HG03457 (cell line): Measurements from ENCODE around the gene G6PC1.
"Not testable (repeated sequence)": the region's sequence is repeated elsewhere in the genome, so short reads cannot be mapped to it uniquely, and the experiment has no call there.

Experiments used
- ATAC-seq: cut with Tn5 transposase; IDR thresholded peaks from one replicate; pipeline ENCODE4 v1.9.1; 2021; ENCODE audit warnings: moderate number of reproducible peaks; ENCODE audit not compliant: unreplicated experiment

Gene G6PC1

DNA sequence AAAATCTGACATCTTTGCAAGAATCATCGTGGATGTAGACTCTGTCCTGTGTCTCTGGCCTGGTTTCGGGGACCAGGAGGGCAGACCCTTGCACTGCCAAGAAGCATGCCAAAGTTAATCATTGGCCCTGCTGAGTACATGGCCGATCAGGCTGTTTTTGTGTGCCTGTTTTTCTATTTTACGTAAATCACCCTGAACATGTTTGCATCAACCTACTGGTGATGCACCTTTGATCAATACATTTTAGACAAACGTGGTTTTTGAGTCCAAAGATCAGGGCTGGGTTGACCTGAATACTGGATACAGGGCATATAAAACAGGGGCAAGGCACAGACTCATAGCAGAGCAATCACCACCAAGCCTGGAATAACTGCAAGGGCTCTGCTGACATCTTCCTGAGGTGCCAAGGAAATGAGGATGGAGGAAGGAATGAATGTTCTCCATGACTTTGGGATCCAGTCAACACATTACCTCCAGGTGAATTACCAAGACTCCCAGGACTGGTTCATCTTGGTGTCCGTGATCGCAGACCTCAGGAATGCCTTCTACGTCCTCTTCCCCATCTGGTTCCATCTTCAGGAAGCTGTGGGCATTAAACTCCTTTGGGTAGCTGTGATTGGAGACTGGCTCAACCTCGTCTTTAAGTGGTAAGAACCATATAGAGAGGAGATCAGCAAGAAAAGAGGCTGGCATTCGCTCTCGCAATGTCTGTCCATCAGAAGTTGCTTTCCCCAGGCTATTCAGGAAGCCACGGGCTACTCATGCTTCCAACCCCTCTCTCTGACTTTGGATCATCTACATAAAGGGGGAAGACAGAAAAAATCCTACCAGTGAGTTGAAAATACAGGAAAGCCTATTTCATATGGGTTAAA lies at the start of gene G6PC1:
G6PC1 (plus strand) TSS at position 340 of the 872 bp plus-strand sequence; CDS start at position 418, 78 bp downstream.
- ATAC-seq: no peak

GRCh38 chr17:42850954-42851353 lies 49.6 kb upstream of the G6PC1 start, which contains the start of gene AOC3:
Gene AOC3 (plus strand): TSS chr17:42851199. CDS start chr17:42851344, 145 bp downstream.
- no peak for ATAC-seq

DNA sequence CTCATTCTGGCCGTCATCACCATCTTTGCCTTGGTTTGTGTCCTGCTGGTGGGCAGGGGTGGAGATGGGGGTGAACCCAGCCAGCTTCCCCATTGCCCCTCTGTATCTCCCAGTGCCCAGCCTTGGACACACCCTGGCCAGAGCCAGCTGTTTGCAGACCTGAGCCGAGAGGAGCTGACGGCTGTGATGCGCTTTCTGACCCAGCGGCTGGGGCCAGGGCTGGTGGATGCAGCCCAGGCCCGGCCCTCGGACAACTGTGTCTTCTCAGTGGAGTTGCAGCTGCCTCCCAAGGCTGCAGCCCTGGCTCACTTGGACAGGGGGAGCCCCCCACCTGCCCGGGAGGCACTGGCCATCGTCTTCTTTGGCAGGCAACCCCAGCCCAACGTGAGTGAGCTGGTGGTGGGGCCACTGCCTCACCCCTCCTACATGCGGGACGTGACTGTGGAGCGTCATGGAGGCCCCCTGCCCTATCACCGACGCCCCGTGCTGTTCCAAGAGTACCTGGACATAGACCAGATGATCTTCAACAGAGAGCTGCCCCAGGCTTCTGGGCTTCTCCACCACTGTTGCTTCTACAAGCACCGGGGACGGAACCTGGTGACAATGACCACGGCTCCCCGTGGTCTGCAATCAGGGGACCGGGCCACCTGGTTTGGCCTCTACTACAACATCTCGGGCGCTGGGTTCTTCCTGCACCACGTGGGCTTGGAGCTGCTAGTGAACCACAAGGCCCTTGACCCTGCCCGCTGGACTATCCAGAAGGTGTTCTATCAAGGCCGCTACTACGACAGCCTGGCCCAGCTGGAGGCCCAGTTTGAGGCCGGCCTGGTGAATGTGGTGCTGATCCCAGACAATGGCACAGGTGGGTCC lies 49.0 kb upstream of the G6PC1 start:
- ATAC-seq: not testable (repeated sequence)

GRCh38 chr17:42852351-42852750 lies 48.2 kb upstream of the G6PC1 start:
- ATAC-seq: no peak

DNA sequence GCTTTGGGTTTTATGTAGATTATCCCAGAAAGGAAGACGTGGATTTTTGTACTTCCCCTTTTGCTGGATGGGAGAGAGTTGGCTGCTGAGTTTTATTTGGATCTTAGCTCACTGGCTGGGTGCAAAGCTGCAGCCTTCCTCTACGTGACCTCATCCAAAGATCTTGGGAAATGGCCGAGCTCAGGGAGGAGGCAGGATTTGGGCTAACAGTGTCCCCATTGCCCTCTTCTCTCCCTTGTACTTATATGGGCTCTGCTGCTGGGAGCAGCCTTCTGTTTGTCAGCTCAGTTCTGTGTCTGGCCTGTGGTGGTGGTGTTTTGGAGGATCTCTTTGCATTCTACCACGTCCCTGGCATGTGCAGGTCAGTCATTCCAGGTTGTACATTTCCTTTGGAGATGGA lies 47.6 kb upstream of the G6PC1 start:
- no peak for ATAC-seq

- ATAC-seq: no peak
These were observed 47.0 kb upstream of the G6PC1 start for GRCh38 chr17:42853597-42853967.

DNA sequence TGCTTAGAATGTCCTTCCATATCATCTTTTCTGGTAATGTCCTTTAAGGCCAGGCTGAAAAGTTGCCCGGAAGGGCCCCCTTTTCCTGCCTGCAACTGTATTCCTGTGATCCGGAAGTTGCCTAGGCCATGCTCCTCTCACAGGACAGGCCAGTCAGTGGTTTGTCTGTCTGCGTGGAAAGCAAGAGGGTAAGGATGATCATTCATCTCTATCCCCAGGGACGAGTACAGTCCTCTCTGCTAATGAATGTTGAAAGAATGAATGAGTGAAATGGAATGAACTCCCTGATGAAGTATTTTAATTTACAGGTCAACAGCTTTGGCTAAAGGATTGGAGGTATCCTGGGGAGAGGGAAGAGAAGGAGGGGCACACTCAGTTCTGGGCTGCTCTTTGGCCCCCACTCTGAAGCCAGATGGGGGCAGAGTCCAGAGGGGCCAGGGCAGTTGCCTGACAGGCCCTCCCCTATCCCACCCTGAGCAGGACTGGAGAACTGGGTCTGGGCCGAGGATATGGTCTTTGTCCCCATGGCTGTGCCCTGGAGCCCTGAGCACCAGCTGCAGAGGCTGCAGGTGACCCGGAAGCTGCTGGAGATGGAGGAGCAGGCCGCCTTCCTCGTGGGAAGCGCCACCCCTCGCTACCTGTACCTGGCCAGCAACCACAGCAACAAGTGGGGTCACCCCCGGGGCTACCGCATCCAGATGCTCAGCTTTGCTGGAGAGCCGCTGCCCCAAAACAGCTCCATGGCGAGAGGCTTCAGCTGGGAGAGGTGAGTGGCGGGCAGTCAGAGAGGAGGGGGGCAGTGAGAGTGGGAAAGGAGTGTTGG lies 46.4 kb upstream of the G6PC1 start:
- no peak for ATAC-seq

GRCh38 chr17:42855048-42855596 lies 45.5 kb upstream of the G6PC1 start:
- no peak for ATAC-seq

DNA sequence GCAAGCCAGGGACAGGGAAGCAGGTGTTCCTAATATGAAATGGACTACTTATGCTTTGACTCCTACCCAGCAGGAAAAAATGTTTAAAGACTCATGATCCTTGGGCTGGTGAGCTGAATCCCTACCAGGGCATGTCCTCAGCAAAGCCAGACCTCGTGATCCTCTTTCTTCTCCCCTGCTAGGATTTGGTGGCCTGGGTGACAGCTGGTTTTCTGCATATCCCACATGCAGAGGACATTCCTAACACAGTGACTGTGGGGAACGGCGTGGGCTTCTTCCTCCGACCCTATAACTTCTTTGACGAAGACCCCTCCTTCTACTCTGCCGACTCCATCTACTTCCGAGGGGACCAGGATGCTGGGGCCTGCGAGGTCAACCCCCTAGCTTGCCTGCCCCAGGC lies 44.5 kb upstream of the G6PC1 start:
- ATAC-seq: not testable (repeated sequence)

- not testable (repeated sequence) for ATAC-seq
These were observed 44.1 kb upstream of the G6PC1 start for GRCh38 chr17:42856516-42856915.

GRCh38 chr17:42857389-42857788 lies 43.2 kb upstream of the G6PC1 start:
- ATAC-seq: no peak

GRCh38 chr17:42865638-42866094 lies 34.9 kb upstream of the G6PC1 start:
- no peak for ATAC-seq

- no peak for ATAC-seq
These were observed 34.4 kb upstream of the G6PC1 start for GRCh38 chr17:42866216-42866615.

- ATAC-seq: no peak
These were observed 33.7 kb upstream of the G6PC1 start for GRCh38 chr17:42866631-42867575.

- ATAC-seq: not testable (repeated sequence)
These were observed 32.8 kb upstream of the G6PC1 start for GRCh38 chr17:42867694-42868261.

DNA sequence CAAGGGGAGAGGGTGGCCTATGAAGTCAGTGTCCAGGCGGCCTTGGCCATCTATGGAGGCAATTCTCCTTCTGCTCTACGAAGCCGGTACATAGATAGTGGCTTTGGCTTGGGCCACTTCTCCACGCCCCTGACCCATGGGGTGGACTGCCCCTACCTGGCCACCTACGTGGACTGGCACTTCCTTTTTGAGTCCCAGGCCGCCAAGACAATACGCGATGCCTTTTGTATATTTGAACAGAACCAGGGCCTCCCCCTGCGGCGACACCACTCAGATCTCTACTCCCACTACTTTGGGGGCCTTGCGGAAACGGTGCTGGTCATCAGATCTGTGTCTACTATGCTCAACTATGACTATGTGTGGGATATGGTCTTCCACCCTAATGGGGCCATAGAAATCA lies 32.3 kb upstream of the G6PC1 start:
- ATAC-seq: no peak

GRCh38 chr17:42871647-42872046 lies 29.0 kb upstream of the G6PC1 start:
- no peak for ATAC-seq

GRCh38 chr17:42872251-42872965 lies 28.2 kb upstream of the G6PC1 start:
- no peak for ATAC-seq
